Measurements from ENCODE around the gene FBXO31. TPM values are rescaled to one million over a fixed set of nuclear protein-coding genes. Genes with fewer than 3 reads are reported as not detected.
A peak's percentile ranks its signal among the peaks of the same experiment; 100 is the strongest.

FBXO31 gene
- total RNA-seq, 1 donor from 2014 or later, result 93.3 TPM

GRCh38 chr16:87348616-87349157, 34.9 kb downstream of the FBXO31 start:
- no peak overlapping the region for H3K4me3 ChIP-seq
- H3K9me3 ChIP-seq, result no peaks in the 10 kb centered on the region
- H3K4me1 ChIP-seq, result peaks cover 39% of the 10 kb centered on the region
- no peak for DNase-seq (ENCODE audit: extremely low spot score in 2 of 2)
- no peak overlapping the region for H3K27ac ChIP-seq
- intact Hi-C loops (cut with DNase I), result no loop called here
- TF ChIP-seq, protein P1, sequence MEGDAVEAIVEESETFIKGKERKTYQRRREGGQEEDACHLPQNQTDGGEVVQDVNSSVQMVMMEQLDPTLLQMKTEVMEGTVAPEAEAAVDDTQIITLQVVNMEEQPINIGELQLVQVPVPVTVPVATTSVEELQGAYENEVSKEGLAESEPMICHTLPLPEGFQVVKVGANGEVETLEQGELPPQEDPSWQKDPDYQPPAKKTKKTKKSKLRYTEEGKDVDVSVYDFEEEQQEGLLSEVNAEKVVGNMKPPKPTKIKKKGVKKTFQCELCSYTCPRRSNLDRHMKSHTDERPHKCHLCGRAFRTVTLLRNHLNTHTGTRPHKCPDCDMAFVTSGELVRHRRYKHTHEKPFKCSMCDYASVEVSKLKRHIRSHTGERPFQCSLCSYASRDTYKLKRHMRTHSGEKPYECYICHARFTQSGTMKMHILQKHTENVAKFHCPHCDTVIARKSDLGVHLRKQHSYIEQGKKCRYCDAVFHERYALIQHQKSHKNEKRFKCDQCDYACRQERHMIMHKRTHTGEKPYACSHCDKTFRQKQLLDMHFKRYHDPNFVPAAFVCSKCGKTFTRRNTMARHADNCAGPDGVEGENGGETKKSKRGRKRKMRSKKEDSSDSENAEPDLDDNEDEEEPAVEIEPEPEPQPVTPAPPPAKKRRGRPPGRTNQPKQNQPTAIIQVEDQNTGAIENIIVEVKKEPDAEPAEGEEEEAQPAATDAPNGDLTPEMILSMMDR (IDR thresholded peaks at IDR 0.05), result no peak
- no peak for TF ChIP-seq POLR2AphosphoS5 (IDR thresholded peaks at IDR 0.05; ENCODE audit: insufficient read depth in 1 of 2, low read depth in 1 of 2)
- TF ChIP-seq POLR2A (IDR thresholded peaks at IDR 0.05), result no peak
- H3K27me3 ChIP-seq, result no peaks in the 10 kb centered on the region
- H3K36me3 ChIP-seq, result peaks cover 0 to 31% of the 10 kb centered on the region in 2 donors

GRCh38 chr16:87347932-87348615, 35.5 kb downstream of the FBXO31 start:
- peaks cover 0 to 37% of the 10 kb centered on the region in 2 donors for H3K36me3 ChIP-seq
- intact Hi-C loops (cut with DNase I), result no loop called here

DNA sequence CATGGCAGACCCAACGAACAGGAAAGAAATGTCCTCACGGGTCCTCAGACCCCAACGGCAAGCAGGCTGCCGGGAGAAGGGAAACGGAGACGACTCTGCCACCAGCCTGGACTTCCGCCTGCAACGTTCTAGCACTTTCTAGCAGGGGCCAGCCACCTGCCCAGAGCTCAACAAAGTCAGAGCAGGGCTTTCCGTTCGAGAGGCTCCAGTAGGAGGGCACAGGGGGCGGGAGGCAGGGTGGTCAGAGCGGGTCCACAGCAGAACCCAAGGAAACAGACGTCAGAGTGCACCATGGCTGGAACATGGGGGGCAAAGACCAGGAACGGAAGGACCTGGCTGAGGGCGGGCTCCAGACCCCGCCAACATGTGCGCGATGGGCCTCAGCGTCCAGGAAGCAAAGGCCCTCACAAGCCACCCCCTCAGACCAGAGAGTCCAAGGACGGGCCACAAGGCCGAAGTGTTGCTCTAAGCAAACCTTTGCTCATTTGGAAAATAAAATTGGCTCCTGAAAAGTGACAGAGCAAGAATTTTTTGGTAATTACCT, 37.0 kb downstream of the FBXO31 start:
- no peak for DNase-seq (ENCODE audit: extremely low spot score in 2 of 2)
- intact Hi-C loops (cut with DNase I), result no loop called here
- Histone ChIP-seq H3K4me1 (peaks cover 35% of the 10 kb centered on the region), H3K9me3 (no peaks in the 10 kb centered on the region), H3K27ac (no peak overlapping the region), H3K4me3 (no peak overlapping the region), H3K27me3 (no peaks in the 10 kb centered on the region), H3K36me3 (peaks cover 0 to 48% of the 10 kb centered on the region in 2 donors)
- no peak for TF ChIP-seq POLR2A (IDR thresholded peaks at IDR 0.05)
- no peak for TF ChIP-seq POLR2AphosphoS5 (IDR thresholded peaks at IDR 0.05; ENCODE audit: insufficient read depth in 1 of 2, low read depth in 1 of 2)
- TF ChIP-seq, protein P1 (IDR thresholded peaks at IDR 0.05), result no peak

More at GRCh38 chr16:87347932-87348615, 35.5 kb downstream of the FBXO31 start:
- no peak for TF ChIP-seq POLR2AphosphoS5 (IDR thresholded peaks at IDR 0.05; ENCODE audit: insufficient read depth in 1 of 2, low read depth in 1 of 2)
- no peak for TF ChIP-seq POLR2A (IDR thresholded peaks at IDR 0.05)
- TF ChIP-seq, protein P1 (IDR thresholded peaks at IDR 0.05), result no peak
- Histone ChIP-seq H3K9me3 (no peaks in the 10 kb centered on the region), H3K27ac (no peak overlapping the region), H3K27me3 (no peaks in the 10 kb centered on the region), H3K4me1 (peaks cover 39% of the 10 kb centered on the region), H3K4me3 (no peak overlapping the region)
- DNase-seq (ENCODE audit: extremely low spot score in 2 of 2), result no peak

GRCh38 chr16:87345726-87346424, 37.7 kb downstream of the FBXO31 start:
- DNase-seq (ENCODE audit: extremely low spot score in 2 of 2), result no peak
- Histone ChIP-seq H3K9me3 (no peaks in the 10 kb centered on the region), H3K36me3 (peaks cover 0 to 48% of the 10 kb centered on the region in 2 donors), H3K4me3 (no peak overlapping the region), H3K27ac (peak overlapping the region; percentile 24), H3K27me3 (no peaks in the 10 kb centered on the region), H3K4me1 (peaks cover 29% of the 10 kb centered on the region)
- TF ChIP-seq, protein P1 (IDR thresholded peaks at IDR 0.05), result no peak
- TF ChIP-seq POLR2AphosphoS5 (IDR thresholded peaks at IDR 0.05; ENCODE audit: insufficient read depth in 1 of 2, low read depth in 1 of 2), result no peak
- no peak for TF ChIP-seq POLR2A (IDR thresholded peaks at IDR 0.05)
- intact Hi-C loops (cut with DNase I), result no loop called here
